ENCODE data around the gene CHD9NB.
A peak's percentile ranks its signal among the peaks of the same experiment; 100 is the strongest.

Gene CHD9NB

DNA sequence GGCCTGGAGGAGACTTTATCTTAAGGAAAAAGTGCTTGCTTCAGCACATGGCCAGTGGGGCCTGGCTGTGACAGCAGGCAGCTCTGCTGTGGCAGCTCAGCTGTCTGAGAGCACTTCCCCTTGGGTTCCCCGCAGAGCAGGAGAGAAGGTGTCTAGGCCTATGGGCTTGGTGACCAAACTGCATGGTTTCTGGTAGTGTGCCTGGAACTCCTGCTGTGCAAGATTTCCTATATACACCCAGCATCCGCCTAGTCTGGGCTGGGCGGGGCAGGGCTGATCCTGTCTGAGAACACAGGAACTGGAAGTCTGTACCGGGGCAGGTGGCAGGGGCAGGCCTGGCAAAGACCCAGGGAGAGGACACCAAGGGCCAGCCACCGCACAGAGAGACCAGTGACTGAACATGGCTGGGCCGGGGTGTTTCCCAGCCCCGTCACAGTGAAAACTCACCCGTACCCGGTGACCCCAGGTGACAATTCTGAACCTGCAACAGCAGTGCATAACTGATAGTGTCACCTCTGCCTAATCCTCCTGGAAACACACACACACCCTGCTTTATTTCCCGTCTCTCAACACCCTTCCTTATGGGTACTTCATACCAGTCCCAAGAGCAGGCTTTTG, 41.4 kb upstream of the CHD9NB start:
- H3K14ac ChIP-seq (ENCODE audit: low read length), result no peak overlapping the region

GRCh38 chr16:53093162-53093744, 40.6 kb upstream of the CHD9NB start:
- Histone ChIP-seq H2BK12ac (ENCODE audit: low read length) (no peak overlapping the region), H2BK120ac (ENCODE audit: low read depth, low read length) (no peak overlapping the region), H4K8ac (ENCODE audit: low read depth, low read length) (no peak overlapping the region), H3K4me3 (ENCODE audit: low read length in 2 of 2) (no peak overlapping the region), H2AK5ac (ENCODE audit: low read depth, low read length) (no peak overlapping the region), H2BK15ac (ENCODE audit: low read length) (no peak overlapping the region), H3K27me3 (ENCODE audit: control insufficient read depth in 3 of 3, insufficient read depth in 3 of 3, low read depth in 1 of 3, low read length in 3 of 3) (no peaks in the 10 kb centered on the region), H3K27ac (replicated peaks; ENCODE audit: low read length) (no peak overlapping the region), H3K36me3 (replicated peaks in 1 of 2; ENCODE audit: control insufficient read depth in 2 of 2, insufficient read depth in 2 of 2, low read length in 2 of 2) (peaks cover 0 to 1% of the 10 kb centered on the region in 2 donors), H3K14ac (ENCODE audit: low read length) (no peak overlapping the region), H3K9ac (ENCODE audit: low read depth, low read length, poor library complexity) (no peak overlapping the region), H2AFZ (ENCODE audit: low read length) (no peak overlapping the region), H3K9me3 (replicated peaks in 1 of 2; ENCODE audit: control insufficient read depth in 2 of 2, insufficient read depth in 1 of 2, low read depth in 1 of 2, low read length in 2 of 2) (no peaks in the 10 kb centered on the region), H4K91ac (ENCODE audit: low read depth, low read length, poor library complexity) (no peak overlapping the region), H2BK5ac (ENCODE audit: low read length) (no peak overlapping the region), H3K18ac (ENCODE audit: low read length) (no peak overlapping the region), H3K79me1 (ENCODE audit: low read depth, low read length) (peaks cover 4% of the 10 kb centered on the region), H3K4me1 (ENCODE audit: control insufficient read depth in 2 of 2, insufficient read depth in 1 of 2, low read depth in 1 of 2, low read length in 2 of 2) (peaks cover 22% of the 10 kb centered on the region in 2 donors), H3K4me2 (ENCODE audit: insufficient read depth, low read length, poor library complexity, severe bottlenecking) (no peak overlapping the region), H3K4ac (ENCODE audit: low read length) (no peak overlapping the region), H3K23ac (ENCODE audit: low read depth, low read length, poor library complexity) (no peak overlapping the region)
- DNase-seq (ENCODE audit: low spot score), result no peak
- WGBS, 2 donors (ENCODE audit: extremely low coverage in 2 of 2, insufficient read length in 2 of 2, insufficient replicate concordance in 1 of 2), result no CpG with 5 or more reads among the region's 5 CpGs

More for the DNA sequence above, 41.4 kb upstream of the CHD9NB start:
- Histone ChIP-seq H3K4me3 (ENCODE audit: low read length in 2 of 2) (no peak overlapping the region), H3K4ac (ENCODE audit: low read length) (no peak overlapping the region), H3K36me3 (replicated peaks in 1 of 2; ENCODE audit: control insufficient read depth in 2 of 2, insufficient read depth in 2 of 2, low read length in 2 of 2) (no peaks in the 10 kb centered on the region), H3K27ac (replicated peaks; ENCODE audit: low read length) (no peak overlapping the region), H2BK15ac (ENCODE audit: low read length) (no peak overlapping the region), H2AFZ (ENCODE audit: low read length) (no peak overlapping the region), H3K79me1 (ENCODE audit: low read depth, low read length) (peaks cover 4% of the 10 kb centered on the region), H2BK12ac (ENCODE audit: low read length) (no peak overlapping the region), H3K23ac (ENCODE audit: low read depth, low read length, poor library complexity) (no peak overlapping the region), H2AK5ac (ENCODE audit: low read depth, low read length) (peak overlapping the region; percentile 16), H3K9me3 (replicated peaks in 1 of 2; ENCODE audit: control insufficient read depth in 2 of 2, insufficient read depth in 1 of 2, low read depth in 1 of 2, low read length in 2 of 2) (no peaks in the 10 kb centered on the region), H4K8ac (ENCODE audit: low read depth, low read length) (no peak overlapping the region), H2BK5ac (ENCODE audit: low read length) (no peak overlapping the region), H2BK120ac (ENCODE audit: low read depth, low read length) (no peak overlapping the region), H3K4me1 (ENCODE audit: control insufficient read depth in 2 of 2, insufficient read depth in 1 of 2, low read depth in 1 of 2, low read length in 2 of 2) (peaks cover 24 to 28% of the 10 kb centered on the region in 2 donors), H3K9ac (ENCODE audit: low read depth, low read length, poor library complexity) (peak overlapping the region; percentile 18), H3K18ac (ENCODE audit: low read length) (peak overlapping the region; percentile 9), H4K91ac (ENCODE audit: low read depth, low read length, poor library complexity) (no peak overlapping the region), H3K4me2 (ENCODE audit: insufficient read depth, low read length, poor library complexity, severe bottlenecking) (no peak overlapping the region), H3K27me3 (ENCODE audit: control insufficient read depth in 3 of 3, insufficient read depth in 3 of 3, low read depth in 1 of 3, low read length in 3 of 3) (no peaks in the 10 kb centered on the region)
- no peak for DNase-seq (ENCODE audit: low spot score)
- WGBS, 2 donors (ENCODE audit: extremely low coverage in 2 of 2, insufficient read length in 2 of 2, insufficient replicate concordance in 1 of 2), result no CpG with 5 or more reads among the region's 10 CpGs

DNA sequence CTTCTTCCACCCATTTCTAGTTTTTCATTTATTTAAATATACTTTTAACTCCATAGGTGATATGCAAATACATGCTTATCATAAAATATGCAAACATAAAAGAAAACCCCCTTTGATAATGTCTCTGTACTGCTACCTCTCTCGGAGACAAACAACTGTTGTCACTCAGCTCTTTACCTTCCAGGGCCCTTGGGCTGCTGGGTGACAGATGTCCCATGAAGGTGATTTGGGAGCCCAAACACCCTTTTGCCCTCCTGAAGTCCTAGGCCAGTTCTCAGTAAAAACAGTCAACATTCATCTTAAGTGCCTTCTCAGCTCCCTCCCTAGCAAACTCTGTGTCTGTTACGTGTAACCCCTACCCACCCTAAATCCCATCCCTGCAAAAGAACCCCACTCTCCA, 39.6 kb upstream of the CHD9NB start:
- Histone ChIP-seq H3K27ac (replicated peaks; ENCODE audit: low read length) (no peak overlapping the region), H4K91ac (ENCODE audit: low read depth, low read length, poor library complexity) (no peak overlapping the region), H3K9me3 (replicated peaks in 1 of 2; ENCODE audit: control insufficient read depth in 2 of 2, insufficient read depth in 1 of 2, low read depth in 1 of 2, low read length in 2 of 2) (no peaks in the 10 kb centered on the region), H3K4me2 (ENCODE audit: insufficient read depth, low read length, poor library complexity, severe bottlenecking) (no peak overlapping the region), H3K18ac (ENCODE audit: low read length) (no peak overlapping the region), H2AK5ac (ENCODE audit: low read depth, low read length) (no peak overlapping the region), H3K4ac (ENCODE audit: low read length) (no peak overlapping the region), H2BK12ac (ENCODE audit: low read length) (no peak overlapping the region), H3K36me3 (replicated peaks in 1 of 2; ENCODE audit: control insufficient read depth in 2 of 2, insufficient read depth in 2 of 2, low read length in 2 of 2) (peaks cover 0 to 1% of the 10 kb centered on the region in 2 donors), H3K4me3 (ENCODE audit: low read length in 2 of 2) (peak overlapping the region in 1 of 2 donors; percentile 7), H2AFZ (ENCODE audit: low read length) (peak overlapping the region; percentile 14), H3K27me3 (ENCODE audit: control insufficient read depth in 3 of 3, insufficient read depth in 3 of 3, low read depth in 1 of 3, low read length in 3 of 3) (no peaks in the 10 kb centered on the region), H4K8ac (ENCODE audit: low read depth, low read length) (no peak overlapping the region), H3K4me1 (ENCODE audit: control insufficient read depth in 2 of 2, insufficient read depth in 1 of 2, low read depth in 1 of 2, low read length in 2 of 2) (peaks cover 22% of the 10 kb centered on the region in 2 donors), H2BK5ac (ENCODE audit: low read length) (no peak overlapping the region), H3K79me1 (ENCODE audit: low read depth, low read length) (peaks cover 4% of the 10 kb centered on the region), H3K9ac (ENCODE audit: low read depth, low read length, poor library complexity) (no peak overlapping the region), H2BK15ac (ENCODE audit: low read length) (no peak overlapping the region), H3K14ac (ENCODE audit: low read length) (no peak overlapping the region), H3K23ac (ENCODE audit: low read depth, low read length, poor library complexity) (no peak overlapping the region), H2BK120ac (ENCODE audit: low read depth, low read length) (no peak overlapping the region)
- WGBS, 2 donors (ENCODE audit: extremely low coverage in 2 of 2, insufficient read length in 2 of 2, insufficient replicate concordance in 1 of 2), result no CpG with 5 or more reads among the region's 2 CpGs
- DNase-seq (ENCODE audit: low spot score), result no peak

DNA sequence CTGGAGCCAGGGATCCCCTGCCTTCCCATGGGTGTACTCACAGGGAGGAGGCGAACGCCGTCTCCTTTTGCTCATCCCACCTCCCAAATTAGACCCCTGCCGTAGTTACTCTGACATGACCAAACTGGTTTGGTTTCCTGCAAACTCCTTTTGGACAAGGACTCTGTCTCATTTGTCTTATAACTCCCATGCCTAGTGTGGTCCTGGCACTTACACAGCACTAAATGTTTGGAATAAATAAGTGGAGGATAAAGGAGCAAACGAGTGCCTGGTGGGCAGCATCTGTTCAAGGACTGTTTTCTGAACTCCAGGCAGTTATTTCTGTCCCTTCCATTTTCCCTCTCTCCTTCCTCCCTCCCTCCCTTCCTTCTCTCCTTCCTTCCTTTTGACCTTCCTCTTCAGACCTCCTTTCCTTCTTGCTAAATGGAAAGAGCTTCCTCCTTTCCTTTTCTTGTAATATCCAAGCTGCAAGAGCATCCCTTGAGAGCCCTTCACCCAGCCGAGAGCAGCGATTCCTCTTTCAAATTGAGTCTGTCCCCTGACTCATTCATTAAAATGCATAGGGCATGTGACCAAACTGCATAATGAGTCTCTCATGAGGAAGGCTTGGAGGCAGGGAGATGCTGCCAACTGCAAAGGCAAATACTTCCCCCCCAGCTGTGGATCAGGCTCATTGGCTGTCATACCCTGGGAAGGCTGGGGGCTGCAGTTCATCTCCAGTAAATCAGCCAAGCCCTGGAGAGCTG, 38.9 kb upstream of the CHD9NB start:
- Histone ChIP-seq H2BK12ac (ENCODE audit: low read length) (no peak overlapping the region), H3K79me1 (ENCODE audit: low read depth, low read length) (peaks cover 4% of the 10 kb centered on the region), H4K8ac (ENCODE audit: low read depth, low read length) (no peak overlapping the region), H2AK5ac (ENCODE audit: low read depth, low read length) (no peak overlapping the region), H3K4me2 (ENCODE audit: insufficient read depth, low read length, poor library complexity, severe bottlenecking) (no peak overlapping the region), H4K91ac (ENCODE audit: low read depth, low read length, poor library complexity) (no peak overlapping the region), H3K27ac (replicated peaks; ENCODE audit: low read length) (no peak overlapping the region), H3K23ac (ENCODE audit: low read depth, low read length, poor library complexity) (no peak overlapping the region), H3K14ac (ENCODE audit: low read length) (no peak overlapping the region), H2BK5ac (ENCODE audit: low read length) (no peak overlapping the region), H3K4me1 (ENCODE audit: control insufficient read depth in 2 of 2, insufficient read depth in 1 of 2, low read depth in 1 of 2, low read length in 2 of 2) (peaks cover 22% of the 10 kb centered on the region in 2 donors), H2AFZ (ENCODE audit: low read length) (peak overlapping the region; percentile 59), H2BK15ac (ENCODE audit: low read length) (no peak overlapping the region), H3K18ac (ENCODE audit: low read length) (no peak overlapping the region), H3K36me3 (replicated peaks in 1 of 2; ENCODE audit: control insufficient read depth in 2 of 2, insufficient read depth in 2 of 2, low read length in 2 of 2) (peaks cover 0 to 1% of the 10 kb centered on the region in 2 donors), H3K27me3 (ENCODE audit: control insufficient read depth in 3 of 3, insufficient read depth in 3 of 3, low read depth in 1 of 3, low read length in 3 of 3) (no peaks in the 10 kb centered on the region), H3K9me3 (replicated peaks in 1 of 2; ENCODE audit: control insufficient read depth in 2 of 2, insufficient read depth in 1 of 2, low read depth in 1 of 2, low read length in 2 of 2) (no peaks in the 10 kb centered on the region), H3K4me3 (ENCODE audit: low read length in 2 of 2) (peak overlapping the region in 1 of 2 donors; percentile 22), H3K9ac (ENCODE audit: low read depth, low read length, poor library complexity) (no peak overlapping the region), H3K4ac (ENCODE audit: low read length) (no peak overlapping the region), H2BK120ac (ENCODE audit: low read depth, low read length) (no peak overlapping the region)
- WGBS, 2 donors (ENCODE audit: extremely low coverage in 2 of 2, insufficient read length in 2 of 2, insufficient replicate concordance in 1 of 2), result no CpG with 5 or more reads among the region's 7 CpGs
- peak; percentile 37 for DNase-seq (ENCODE audit: low spot score)

Measured in neuronal stem cell (in vitro differentiated cells).